Kidney (tissue), 14 donors: Measurements from ENCODE around the gene MED29. TPM values are rescaled to one million over a fixed set of nuclear protein-coding genes. Genes with fewer than 3 reads are reported as not detected.

ENCODE experiments used
- DNase-seq, 5 donors: peaks; one replicate each; pipeline ENCODE4 v3.0.0-alpha.2; 2013 to 2020
- FAIRE-seq: peaks from 2 replicates; lab custom pipeline; 2012; peaks lifted over from hg19 to GRCh38; lab: Jason Lieb, UNC
- H3K27ac ChIP-seq, 2 donors: one replicate each; pipeline ENCODE4 v1.7.0; 2013; ENCODE audit warnings: low read depth in 2 of 2, low read length in 2 of 2, inconsistent platforms in 1 of 2
- H3K27me3 ChIP-seq: one replicate; pipeline ENCODE4 v1.7.1; 2013; ENCODE audit warnings: low read length, inconsistent platforms; ENCODE audit not compliant: control insufficient read depth, insufficient read depth
- H3K36me3 ChIP-seq, 3 donors: one replicate each; pipeline versions ENCODE4 v1.7.0 to v1.7.1; 2013; ENCODE audit warnings: low read length in 3 of 3, control low read depth in 1 of 3, inconsistent platforms in 1 of 3; ENCODE audit not compliant: insufficient read depth in 3 of 3, control insufficient read depth in 2 of 3
- H3K4me1 ChIP-seq, 3 donors: one replicate each; pipeline versions ENCODE4 v1.7.0 to v1.7.1; 2013; ENCODE audit warnings: low read length in 3 of 3, inconsistent platforms in 1 of 3, low read depth in 1 of 3; ENCODE audit not compliant: control insufficient read depth in 2 of 3, insufficient read depth in 2 of 3
- H3K4me3 ChIP-seq, 3 donors: one replicate each; pipeline versions ENCODE4 v1.7.0 to v1.8.1; 2013; ENCODE audit warnings: low read length in 3 of 3, control low read depth in 1 of 3, inconsistent platforms in 1 of 3
- H3K9ac ChIP-seq, 3 donors: one replicate each; pipeline versions ENCODE4 v1.7.0 to v1.7.1; 2013; ENCODE audit warnings: low read length in 3 of 3, control low read depth in 1 of 3, inconsistent platforms in 1 of 3
- H3K9me3 ChIP-seq, 3 donors: one replicate each; pipeline versions ENCODE4 v1.7.0 to v1.7.1; 2013; ENCODE audit warnings: low read length in 3 of 3, control low read depth in 1 of 3, inconsistent platforms in 1 of 3; ENCODE audit not compliant: control insufficient read depth in 2 of 3, insufficient read depth in 1 of 3
- CTCF ChIP-seq: IDR thresholded peaks from 3 replicates; pipeline ENCODE4 v1.5.1; 2012; ENCODE audit warnings: mild to moderate bottlenecking, moderate library complexity, borderline replicate concordance; ENCODE audit not compliant: insufficient read depth; ENCODE audit errors: extremely low read depth
- intact Hi-C: fragments of 100-400 bp; cut with DNase I; formaldehyde crosslinking; loops from one replicate; pipeline ENCODE4 v1.11.1; 2022
- polyA plus RNA-seq: library from polyadenylated mRNA; stranded (reverse); fragments of 350-450 nt; fragmentation: Illumina TruSeq; extraction: RNeasy Lipid Tissue Mini Kit (QIAGEN cat#74804); gene quantifications from one replicate; pipeline ENCODE4 v1.2.3, GENCODE V29; 2014; ENCODE audit warnings: low read depth, low replicate concordance; ENCODE audit not compliant: insufficient read depth
- total RNA-seq: library from RNA; stranded (reverse); fragmentation: NEBNext Ultra II Directional; extraction: Animal tissue kit (Norgen Biotek cat#: 25700); gene quantifications from one replicate; pipeline ENCODE4 v1.2.1, GENCODE V29; 2021
- donor health status: control.
- donor health status: control.
- donor health status: control.
- donor health status: control.
- donor health status: control.
- donor health status: DM: yes; HTN: yes; CAD: no.
- donor health status: Normal renal cell carcinoma (clear cell type).

The MED29 gene
- total and polyA plus RNA-seq, 2 donors from 2014 or later, result 32.4 to 50.4 TPM

GRCh38 chr19:39436350-39436716, 45.2 kb downstream of the MED29 start:
- Histone ChIP-seq H3K9me3 (no peaks in the 10 kb centered on the region), H3K9ac (peak overlapping the region; percentile 48 to 85 (median 71)), H3K27ac (peak overlapping the region; percentile 12 to 73), H3K27me3 (no peaks in the 10 kb centered on the region), H3K36me3 (peaks cover 7 to 24% (median 9%) of the 10 kb centered on the region in 3 donors), H3K4me3 (peak overlapping the region; percentile 76 to 97 (median 83)), H3K4me1 (peaks cover 0 to 17% (median 12%) of the 10 kb centered on the region in 3 donors)
- TF ChIP-seq CTCF, result no peak
- FAIRE-seq (no peak), DNase-seq (no peak)
- intact Hi-C loops, result no loop called here

- no peak overlapping the region for H3K27ac ChIP-seq
- FAIRE-seq (no peak), DNase-seq (no peak)
- peaks cover 3 to 12% (median 7%) of the 10 kb centered on the region in 3 donors for H3K36me3 ChIP-seq
- H3K4me3 ChIP-seq, result no peak overlapping the region
- no peaks in the 10 kb centered on the region for H3K27me3 ChIP-seq
- H3K9me3 ChIP-seq, result no peaks in the 10 kb centered on the region
- H3K4me1 ChIP-seq, result peaks cover 0 to 17% (median 12%) of the 10 kb centered on the region in 3 donors
- no peak overlapping the region for H3K9ac ChIP-seq
- TF ChIP-seq CTCF, result no peak
- intact Hi-C loops, result no loop called here
Observed at GRCh38 chr19:39438270-39438934, 47.2 kb downstream of the MED29 start.

GRCh38 chr19:39444598-39445195, 53.5 kb downstream of the MED29 start:
- peaks cover 0 to 18% (median 0%) of the 10 kb centered on the region in 3 donors for H3K4me1 ChIP-seq
- H3K36me3 ChIP-seq, result peaks cover 0 to 6% (median 0%) of the 10 kb centered on the region in 3 donors
- peak overlapping the region; percentile 96 to 97 (median 97) for H3K9ac ChIP-seq
- peak in 1 of 5 donors; percentile 38 for DNase-seq
- TF ChIP-seq CTCF, result no peak
- peak overlapping the region; percentile 90 to 95 for H3K27ac ChIP-seq
- H3K27me3 ChIP-seq, result no peaks in the 10 kb centered on the region
- H3K9me3 ChIP-seq, result no peaks in the 10 kb centered on the region
- intact Hi-C loops, result no loop called here
- no peak for FAIRE-seq
- peak overlapping the region; percentile 87 to 97 (median 96) for H3K4me3 ChIP-seq
